ENCODE measurements around the gene ECI1.

Gene ECI1

GRCh38 chr16:2194166-2194834 is 57.1 kb downstream of the ECI1 start:
- peak; percentile 39 to 41 for DNase-seq

- no peak for DNase-seq
Measured at GRCh38 chr16:2191446-2191706, 60.0 kb downstream of the ECI1 start.

DNA sequence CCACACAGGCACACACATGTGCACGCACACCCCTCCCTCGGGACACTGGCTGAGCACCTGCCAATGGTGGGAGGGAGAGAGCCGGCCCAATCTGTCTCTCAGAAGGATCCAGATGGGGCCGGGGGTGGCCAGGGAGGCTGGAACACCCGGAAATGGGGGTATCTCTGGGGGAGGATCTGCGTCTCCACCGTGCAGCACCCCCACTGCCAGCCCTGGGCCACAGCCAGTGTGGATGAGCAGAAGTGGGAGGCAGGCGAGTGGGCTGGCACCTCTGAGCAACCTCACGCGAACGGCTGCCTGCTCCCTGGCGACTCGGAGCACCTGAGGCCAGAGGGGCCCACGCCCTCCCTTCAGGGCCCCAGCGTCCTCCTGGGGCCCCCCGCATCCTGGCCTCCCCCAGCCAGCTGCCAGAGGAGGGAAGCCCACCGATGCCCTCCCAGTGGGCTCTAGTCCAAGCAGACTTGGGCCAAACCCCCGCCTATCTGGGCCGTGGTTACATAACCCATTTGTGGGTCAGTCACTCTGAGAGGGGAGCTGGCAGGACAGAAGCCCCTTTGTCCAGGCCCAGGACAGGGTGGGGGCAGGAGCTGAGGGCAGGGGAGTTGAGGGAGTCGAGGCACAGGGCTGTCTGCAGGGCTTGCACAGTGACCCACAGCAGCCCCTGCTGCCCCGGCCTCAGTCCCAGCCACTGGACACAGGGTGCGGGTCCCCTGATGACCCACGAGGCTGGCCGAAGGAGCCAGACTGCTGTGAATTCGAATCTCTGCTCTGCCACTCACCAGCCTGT is 60.5 kb downstream of the ECI1 start:
- peak; percentile 35 to 79 for DNase-seq

DNA sequence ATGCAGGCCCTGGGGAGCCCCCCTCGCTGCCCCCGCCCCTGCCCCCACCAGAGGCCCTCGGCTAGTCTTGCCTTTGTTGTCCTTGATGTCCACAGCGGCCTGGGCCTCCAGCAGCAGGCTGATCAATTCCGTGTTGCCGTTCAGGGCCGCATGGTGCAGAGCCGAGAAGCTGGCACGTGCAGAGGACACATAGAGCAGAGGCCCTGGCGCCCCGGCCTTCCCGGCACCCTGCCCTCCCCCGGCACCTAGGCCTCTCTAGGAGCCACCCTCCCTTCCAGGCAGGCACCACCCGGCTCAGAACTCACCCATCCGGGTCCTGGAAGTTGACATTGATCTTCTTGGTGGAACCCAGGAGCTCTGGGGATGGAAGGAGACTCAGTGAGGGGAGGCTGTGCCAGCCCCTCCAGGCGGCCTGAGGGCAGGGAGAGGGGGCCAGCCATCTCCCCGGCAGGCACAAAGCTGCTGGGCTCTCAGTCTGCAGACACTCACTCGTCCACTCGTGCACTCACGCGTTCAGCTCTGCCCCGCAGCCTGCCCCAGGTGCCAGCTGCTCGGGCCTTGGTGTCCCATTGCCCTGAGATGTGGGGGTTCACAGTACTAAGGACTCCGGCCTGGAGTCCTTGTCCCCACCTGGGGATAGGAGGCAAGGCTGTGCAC is 61.3 kb downstream of the ECI1 start:
- no peak for DNase-seq

Data from NCI-H524 (cell line).